HepG2 (cell line): ENCODE results near the gene UBC. TPM values are rescaled to one million over a fixed set of nuclear protein-coding genes. Genes with fewer than 3 reads are reported as not detected.
A peak's percentile ranks its signal among the peaks of the same experiment; 100 is the strongest.

Experiments used
- AGO1 ChIP-seq: fragments of 200-400 bp; formaldehyde crosslinking; IDR thresholded peaks from 2 replicates; pipeline ENCODE4 v1.6.1; 2017; ENCODE audit warnings: mild to moderate bottlenecking, low read depth, low read length, moderate library complexity; ENCODE audit not compliant: poor library complexity, severe bottlenecking
- ETV6 ChIP-seq: sonication (generic); formaldehyde crosslinking; conservative IDR thresholded peaks from 2 replicates; pipeline ENCODE4 v1.4.0; 2020; ENCODE audit warnings: missing genetic modification reagents
- KLF12 ChIP-seq: sonication (generic); formaldehyde crosslinking; IDR thresholded peaks from 2 replicates; pipeline ENCODE4 v1.4.0; 2020; ENCODE audit warnings: missing genetic modification reagents, borderline replicate concordance
- SIX1 ChIP-seq: sonication (generic); formaldehyde crosslinking; IDR thresholded peaks from 2 replicates; pipeline ENCODE4 v1.4.0; 2020; ENCODE audit warnings: missing genetic modification reagents, borderline replicate concordance
- SMARCE1 ChIP-seq: fragments of 450-650 bp; IDR thresholded peaks from 2 replicates; pipeline ENCODE4 v1.6.1; 2017; ENCODE audit warnings: borderline replicate concordance
- SP5 ChIP-seq: IDR thresholded peaks from 2 replicates; pipeline ENCODE4 v1.6.1; 2016; ENCODE audit warnings: low read depth, borderline replicate concordance
- TEAD3 ChIP-seq: optimal IDR thresholded peaks from 2 replicates; pipeline ENCODE3; 2016; ENCODE audit warnings: borderline replicate concordance
- TGIF2 ChIP-seq: IDR thresholded peaks from 2 replicates; pipeline ENCODE4 v1.6.1; 2016; ENCODE audit warnings: control low read depth, missing compliant biosample characterization
- THYN1 ChIP-seq: sonication (generic); formaldehyde crosslinking; IDR thresholded peaks from 2 replicates; pipeline ENCODE4 v1.8.1; 2023; ENCODE audit warnings: low read depth, mild to moderate bottlenecking, moderate library complexity, missing genetic modification reagents, borderline replicate concordance
- ZNF430 ChIP-seq: sonication (generic); formaldehyde crosslinking; IDR thresholded peaks from 2 replicates; pipeline ENCODE4 v1.9.0; 2021; ENCODE audit warnings: mild to moderate bottlenecking, missing genetic modification reagents
- polyA plus RNA-seq, 8 experiments: library from polyadenylated mRNA; depleted of rRNA in 3 of 8; stranded (reverse) in 7 of 8; unstranded in 1 of 8; fragments of >200 nt; fragmentation: Illumina TruSeq in 4 of 8; extraction: Trizol in 4 of 8; gene quantifications; 2 replicates each; pipeline versions ENCODE4 v1.2.1 to v1.2.3, GENCODE V29; 2011 to 2016; ENCODE audit warnings: low read depth in 4 of 8, missing spikeins in 1 of 8, mixed read lengths in 1 of 8; ENCODE audit not compliant: insufficient read depth in 1 of 8
- total RNA-seq, 5 experiments: library from RNA; depleted of rRNA; stranded (reverse); fragments of >200 nt; fragmentation: Illumina TruSeq; extraction: Trizol; gene quantifications; 2 replicates each; pipeline ENCODE4 v1.2.3, GENCODE V29; 2016; ENCODE audit warnings: low read depth in 1 of 5
- TF ChIP-seq, protein P1 (sequence below): sonication (generic); formaldehyde crosslinking; IDR thresholded peaks from 2 replicates; pipeline ENCODE4 v1.5.0; 2020; ENCODE audit warnings: mild to moderate bottlenecking, missing genetic modification reagents, borderline replicate concordance
- TF ChIP-seq, protein P2 (sequence below): sonication (generic); formaldehyde crosslinking; IDR thresholded peaks from 2 replicates; pipeline ENCODE4 v1.4.0; 2020; ENCODE audit warnings: missing genetic modification reagents
- TF ChIP-seq, protein P3 (sequence below): IDR thresholded peaks from 2 replicates; pipeline ENCODE4 v1.6.1; 2016; ENCODE audit warnings: control low read depth
- TF ChIP-seq, protein P4 (sequence below): sonication (generic); formaldehyde crosslinking; IDR thresholded peaks from 2 replicates; pipeline ENCODE4 v1.4.0; 2020; ENCODE audit warnings: missing genetic modification reagents

Gene UBC
- total and polyA plus RNA-seq, 2 of the 13 experiments (the other 11 are each of a cell fraction or from before 2014, with no cell fraction given) = 805 to 1,432 TPM

DNA sequence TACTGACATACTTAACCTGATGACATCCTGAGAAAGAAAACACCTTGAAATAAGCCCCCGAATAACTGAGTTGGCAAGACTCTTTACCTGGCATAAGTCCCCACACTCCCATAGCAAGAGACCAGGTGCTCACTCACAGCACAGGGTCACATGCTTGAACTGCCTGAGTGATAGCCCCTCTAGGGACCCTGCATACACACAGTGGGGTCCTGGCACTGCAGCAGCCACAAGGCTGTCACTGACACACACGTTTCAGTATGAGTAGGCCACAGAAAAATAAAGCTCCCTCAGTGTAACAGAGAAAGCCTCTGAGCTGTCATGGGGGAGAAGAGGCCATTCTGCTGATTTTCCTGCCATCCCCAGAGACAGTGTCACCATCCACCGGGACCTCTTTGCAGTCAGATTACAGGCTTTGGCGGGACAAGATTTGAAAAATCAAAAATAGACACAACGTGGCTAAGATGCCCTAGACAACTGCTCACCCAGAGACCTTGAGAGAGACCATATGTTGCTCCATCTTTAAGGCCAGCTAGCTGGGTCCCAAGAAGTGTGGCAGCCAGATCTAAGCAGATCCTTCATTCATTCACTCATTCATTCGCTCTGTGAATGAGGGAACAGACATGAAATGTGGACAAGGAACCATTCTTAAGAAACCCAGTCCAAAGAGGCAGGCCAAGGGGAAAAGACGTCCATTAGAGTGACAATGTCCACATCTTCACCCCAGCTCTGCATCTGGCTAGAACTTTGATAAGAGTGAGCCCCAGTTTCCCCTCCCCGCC lies 52.4 kb downstream of the UBC start (continued):
- TF ChIP-seq, protein P1, sequence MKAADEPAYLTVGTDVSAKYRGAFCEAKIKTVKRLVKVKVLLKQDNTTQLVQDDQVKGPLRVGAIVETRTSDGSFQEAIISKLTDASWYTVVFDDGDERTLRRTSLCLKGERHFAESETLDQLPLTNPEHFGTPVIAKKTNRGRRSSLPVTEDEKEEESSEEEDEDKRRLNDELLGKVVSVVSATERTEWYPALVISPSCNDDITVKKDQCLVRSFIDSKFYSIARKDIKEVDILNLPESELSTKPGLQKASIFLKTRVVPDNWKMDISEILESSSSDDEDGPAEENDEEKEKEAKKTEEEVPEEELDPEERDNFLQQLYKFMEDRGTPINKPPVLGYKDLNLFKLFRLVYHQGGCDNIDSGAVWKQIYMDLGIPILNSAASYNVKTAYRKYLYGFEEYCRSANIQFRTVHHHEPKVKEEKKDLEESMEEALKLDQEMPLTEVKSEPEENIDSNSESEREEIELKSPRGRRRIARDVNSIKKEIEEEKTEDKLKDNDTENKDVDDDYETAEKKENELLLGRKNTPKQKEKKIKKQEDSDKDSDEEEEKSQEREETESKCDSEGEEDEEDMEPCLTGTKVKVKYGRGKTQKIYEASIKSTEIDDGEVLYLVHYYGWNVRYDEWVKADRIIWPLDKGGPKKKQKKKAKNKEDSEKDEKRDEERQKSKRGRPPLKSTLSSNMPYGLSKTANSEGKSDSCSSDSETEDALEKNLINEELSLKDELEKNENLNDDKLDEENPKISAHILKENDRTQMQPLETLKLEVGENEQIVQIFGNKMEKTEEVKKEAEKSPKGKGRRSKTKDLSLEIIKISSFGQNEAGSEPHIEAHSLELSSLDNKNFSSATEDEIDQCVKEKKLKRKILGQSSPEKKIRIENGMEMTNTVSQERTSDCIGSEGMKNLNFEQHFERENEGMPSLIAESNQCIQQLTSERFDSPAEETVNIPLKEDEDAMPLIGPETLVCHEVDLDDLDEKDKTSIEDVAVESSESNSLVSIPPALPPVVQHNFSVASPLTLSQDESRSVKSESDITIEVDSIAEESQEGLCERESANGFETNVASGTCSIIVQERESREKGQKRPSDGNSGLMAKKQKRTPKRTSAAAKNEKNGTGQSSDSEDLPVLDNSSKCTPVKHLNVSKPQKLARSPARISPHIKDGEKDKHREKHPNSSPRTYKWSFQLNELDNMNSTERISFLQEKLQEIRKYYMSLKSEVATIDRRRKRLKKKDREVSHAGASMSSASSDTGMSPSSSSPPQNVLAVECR (CRISPR knock-in tag) = peak; percentile 5; the same call in 1 of the 2 replicates
- TF ChIP-seq, protein P2, sequence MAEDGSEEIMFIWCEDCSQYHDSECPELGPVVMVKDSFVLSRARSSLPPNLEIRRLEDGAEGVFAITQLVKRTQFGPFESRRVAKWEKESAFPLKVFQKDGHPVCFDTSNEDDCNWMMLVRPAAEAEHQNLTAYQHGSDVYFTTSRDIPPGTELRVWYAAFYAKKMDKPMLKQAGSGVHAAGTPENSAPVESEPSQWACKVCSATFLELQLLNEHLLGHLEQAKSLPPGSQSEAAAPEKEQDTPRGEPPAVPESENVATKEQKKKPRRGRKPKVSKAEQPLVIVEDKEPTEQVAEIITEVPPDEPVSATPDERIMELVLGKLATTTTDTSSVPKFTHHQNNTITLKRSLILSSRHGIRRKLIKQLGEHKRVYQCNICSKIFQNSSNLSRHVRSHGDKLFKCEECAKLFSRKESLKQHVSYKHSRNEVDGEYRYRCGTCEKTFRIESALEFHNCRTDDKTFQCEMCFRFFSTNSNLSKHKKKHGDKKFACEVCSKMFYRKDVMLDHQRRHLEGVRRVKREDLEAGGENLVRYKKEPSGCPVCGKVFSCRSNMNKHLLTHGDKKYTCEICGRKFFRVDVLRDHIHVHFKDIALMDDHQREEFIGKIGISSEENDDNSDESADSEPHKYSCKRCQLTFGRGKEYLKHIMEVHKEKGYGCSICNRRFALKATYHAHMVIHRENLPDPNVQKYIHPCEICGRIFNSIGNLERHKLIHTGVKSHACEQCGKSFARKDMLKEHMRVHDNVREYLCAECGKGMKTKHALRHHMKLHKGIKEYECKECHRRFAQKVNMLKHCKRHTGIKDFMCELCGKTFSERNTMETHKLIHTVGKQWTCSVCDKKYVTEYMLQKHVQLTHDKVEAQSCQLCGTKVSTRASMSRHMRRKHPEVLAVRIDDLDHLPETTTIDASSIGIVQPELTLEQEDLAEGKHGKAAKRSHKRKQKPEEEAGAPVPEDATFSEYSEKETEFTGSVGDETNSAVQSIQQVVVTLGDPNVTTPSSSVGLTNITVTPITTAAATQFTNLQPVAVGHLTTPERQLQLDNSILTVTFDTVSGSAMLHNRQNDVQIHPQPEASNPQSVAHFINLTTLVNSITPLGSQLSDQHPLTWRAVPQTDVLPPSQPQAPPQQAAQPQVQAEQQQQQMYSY (CRISPR knock-in tag) = no peak
- TF ChIP-seq KLF12 (CRISPR knock-in tag) = no peak
- no peak for TF ChIP-seq ETV6 (CRISPR knock-in tag)
- TF ChIP-seq, protein P3, sequence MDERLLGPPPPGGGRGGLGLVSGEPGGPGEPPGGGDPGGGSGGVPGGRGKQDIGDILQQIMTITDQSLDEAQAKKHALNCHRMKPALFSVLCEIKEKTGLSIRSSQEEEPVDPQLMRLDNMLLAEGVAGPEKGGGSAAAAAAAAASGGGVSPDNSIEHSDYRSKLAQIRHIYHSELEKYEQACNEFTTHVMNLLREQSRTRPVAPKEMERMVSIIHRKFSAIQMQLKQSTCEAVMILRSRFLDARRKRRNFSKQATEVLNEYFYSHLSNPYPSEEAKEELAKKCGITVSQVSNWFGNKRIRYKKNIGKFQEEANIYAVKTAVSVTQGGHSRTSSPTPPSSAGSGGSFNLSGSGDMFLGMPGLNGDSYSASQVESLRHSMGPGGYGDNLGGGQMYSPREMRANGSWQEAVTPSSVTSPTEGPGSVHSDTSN (CRISPR knock-in tag) = no peak
- no peak for TF ChIP-seq SMARCE1
- no peak for TF ChIP-seq TEAD3 (CRISPR knock-in tag)
- TF ChIP-seq, protein P4, sequence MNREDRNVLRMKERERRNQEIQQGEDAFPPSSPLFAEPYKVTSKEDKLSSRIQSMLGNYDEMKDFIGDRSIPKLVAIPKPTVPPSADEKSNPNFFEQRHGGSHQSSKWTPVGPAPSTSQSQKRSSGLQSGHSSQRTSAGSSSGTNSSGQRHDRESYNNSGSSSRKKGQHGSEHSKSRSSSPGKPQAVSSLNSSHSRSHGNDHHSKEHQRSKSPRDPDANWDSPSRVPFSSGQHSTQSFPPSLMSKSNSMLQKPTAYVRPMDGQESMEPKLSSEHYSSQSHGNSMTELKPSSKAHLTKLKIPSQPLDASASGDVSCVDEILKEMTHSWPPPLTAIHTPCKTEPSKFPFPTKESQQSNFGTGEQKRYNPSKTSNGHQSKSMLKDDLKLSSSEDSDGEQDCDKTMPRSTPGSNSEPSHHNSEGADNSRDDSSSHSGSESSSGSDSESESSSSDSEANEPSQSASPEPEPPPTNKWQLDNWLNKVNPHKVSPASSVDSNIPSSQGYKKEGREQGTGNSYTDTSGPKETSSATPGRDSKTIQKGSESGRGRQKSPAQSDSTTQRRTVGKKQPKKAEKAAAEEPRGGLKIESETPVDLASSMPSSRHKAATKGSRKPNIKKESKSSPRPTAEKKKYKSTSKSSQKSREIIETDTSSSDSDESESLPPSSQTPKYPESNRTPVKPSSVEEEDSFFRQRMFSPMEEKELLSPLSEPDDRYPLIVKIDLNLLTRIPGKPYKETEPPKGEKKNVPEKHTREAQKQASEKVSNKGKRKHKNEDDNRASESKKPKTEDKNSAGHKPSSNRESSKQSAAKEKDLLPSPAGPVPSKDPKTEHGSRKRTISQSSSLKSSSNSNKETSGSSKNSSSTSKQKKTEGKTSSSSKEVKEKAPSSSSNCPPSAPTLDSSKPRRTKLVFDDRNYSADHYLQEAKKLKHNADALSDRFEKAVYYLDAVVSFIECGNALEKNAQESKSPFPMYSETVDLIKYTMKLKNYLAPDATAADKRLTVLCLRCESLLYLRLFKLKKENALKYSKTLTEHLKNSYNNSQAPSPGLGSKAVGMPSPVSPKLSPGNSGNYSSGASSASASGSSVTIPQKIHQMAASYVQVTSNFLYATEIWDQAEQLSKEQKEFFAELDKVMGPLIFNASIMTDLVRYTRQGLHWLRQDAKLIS = no peak
- TF ChIP-seq SP5 (CRISPR knock-in tag) = no peak
- TF ChIP-seq SIX1 = no peak
- no peak for TF ChIP-seq ZNF430 (CRISPR knock-in tag)
- no peak for TF ChIP-seq THYN1 (CRISPR knock-in tag)
- no peak for TF ChIP-seq AGO1
- 0 out of 2 replicates have a peak, but pooled peaks have one; percentile 10 for TF ChIP-seq TGIF2 (CRISPR knock-in tag)
